IPS-15b (cell line): ENCODE results near the gene OXA1L.
"Not testable (repeated sequence)": the region's sequence is repeated elsewhere in the genome, so short reads cannot be mapped to it uniquely, and the experiment has no call there.

Experiments used
- H3K27me3 ChIP-seq: one replicate; pipeline ENCODE4 v1.6.1; 2013; ENCODE audit warnings: low read length; ENCODE audit not compliant: control insufficient read depth, insufficient read depth
- H3K36me3 ChIP-seq: one replicate; pipeline ENCODE4 v1.6.1; 2013; ENCODE audit warnings: low read length; ENCODE audit not compliant: control insufficient read depth, insufficient read depth
- H3K4me1 ChIP-seq: one replicate; pipeline ENCODE4 v1.6.1; 2013; ENCODE audit warnings: mild to moderate bottlenecking, low read length; ENCODE audit not compliant: control insufficient read depth, insufficient read depth
- H3K4me3 ChIP-seq: one replicate; pipeline ENCODE4 v1.5.1; 2013; ENCODE audit warnings: low read depth, low read length
- H3K9ac ChIP-seq: one replicate; pipeline ENCODE4 v1.6.1; 2013; ENCODE audit warnings: low read depth, mild to moderate bottlenecking, low read length
- H3K9me3 ChIP-seq: one replicate; pipeline ENCODE4 v1.6.1; 2013; ENCODE audit warnings: mild to moderate bottlenecking, low read length; ENCODE audit not compliant: control insufficient read depth, insufficient read depth

OXA1L gene

DNA sequence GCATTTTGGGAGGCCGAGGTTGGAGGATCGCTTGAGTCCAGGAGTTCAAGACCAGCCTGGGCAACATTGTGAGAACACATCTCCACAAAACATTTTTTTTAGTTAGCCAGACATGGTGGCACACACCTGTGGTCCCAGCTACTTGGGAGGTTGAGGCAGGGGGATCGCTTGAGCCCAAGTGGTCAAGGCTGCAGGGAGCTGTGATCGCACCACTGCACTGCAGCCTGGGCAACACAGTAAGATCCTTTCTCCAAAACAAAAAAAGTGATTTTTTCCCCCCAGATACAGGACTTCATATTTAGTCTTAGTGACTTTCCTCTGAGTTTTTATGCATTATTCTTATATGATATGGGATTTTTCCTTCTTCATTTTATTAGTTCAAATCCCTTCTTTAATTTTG lies 20.2 kb downstream of the OXA1L start:
- Histone ChIP-seq H3K4me1 (no peaks in the 10 kb centered on the region), H3K36me3 (no peaks in the 10 kb centered on the region), H3K9ac (no peak overlapping the region), H3K4me3 (no peak overlapping the region), H3K27me3 (no peaks in the 10 kb centered on the region), H3K9me3 (no peaks in the 10 kb centered on the region)

DNA sequence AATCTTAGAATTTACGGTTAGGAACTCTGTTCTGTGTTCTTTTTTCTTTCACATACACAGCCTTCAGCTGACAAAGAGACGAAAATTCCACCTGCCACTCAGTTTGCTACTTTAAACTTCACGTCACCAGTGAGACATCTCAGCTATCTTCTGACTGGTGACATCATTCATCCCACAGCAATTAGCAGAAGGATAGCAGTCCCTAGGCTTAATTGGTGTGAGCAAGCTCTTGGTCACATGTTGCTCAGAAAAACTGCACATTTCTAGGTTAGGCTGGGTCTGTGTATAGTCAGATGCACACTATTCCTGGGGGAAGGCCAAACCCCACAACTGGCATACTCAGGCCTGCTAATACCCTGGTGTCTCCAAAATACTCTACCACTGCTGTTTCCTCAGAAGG lies 24.8 kb downstream of the OXA1L start:
- no peak overlapping the region for H3K9ac ChIP-seq
- no peaks in the 10 kb centered on the region for H3K36me3 ChIP-seq
- no peaks in the 10 kb centered on the region for H3K9me3 ChIP-seq
- no peak overlapping the region for H3K4me3 ChIP-seq
- no peaks in the 10 kb centered on the region for H3K27me3 ChIP-seq
- H3K4me1 ChIP-seq, result peaks cover under 1% of the 10 kb centered on the region

DNA sequence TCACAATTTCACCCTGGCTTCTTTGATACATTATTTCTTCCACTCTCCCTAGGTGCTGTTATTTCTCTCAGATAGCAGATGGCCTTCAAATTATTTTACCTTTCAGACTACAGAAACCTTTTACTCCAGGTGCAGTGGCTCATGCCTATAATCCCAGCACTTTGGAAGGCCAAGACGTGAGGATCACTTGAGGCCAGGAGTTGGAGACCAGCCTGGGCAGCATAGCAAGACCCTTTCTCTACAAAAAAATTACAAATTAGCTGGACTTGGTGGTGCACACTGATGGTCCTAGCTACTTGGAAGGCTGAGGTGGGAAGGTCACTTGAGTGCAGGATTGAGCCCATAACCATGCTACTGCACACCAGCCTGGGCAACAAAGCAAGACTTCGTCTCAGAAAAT lies 25.7 kb downstream of the OXA1L start:
- Histone ChIP-seq H3K4me3 (no peak overlapping the region), H3K36me3 (no peaks in the 10 kb centered on the region), H3K9me3 (no peaks in the 10 kb centered on the region), H3K4me1 (peaks cover 9% of the 10 kb centered on the region), H3K27me3 (no peaks in the 10 kb centered on the region), H3K9ac (no peak overlapping the region)

- H3K4me3 ChIP-seq, H3K27me3 ChIP-seq, H3K9me3 ChIP-seq, H3K36me3 ChIP-seq, H3K9ac ChIP-seq, H3K4me1 ChIP-seq: not testable (repeated sequence)
These were observed 27.1 kb downstream of the OXA1L start for GRCh38 chr14:22793550-22793949.

DNA sequence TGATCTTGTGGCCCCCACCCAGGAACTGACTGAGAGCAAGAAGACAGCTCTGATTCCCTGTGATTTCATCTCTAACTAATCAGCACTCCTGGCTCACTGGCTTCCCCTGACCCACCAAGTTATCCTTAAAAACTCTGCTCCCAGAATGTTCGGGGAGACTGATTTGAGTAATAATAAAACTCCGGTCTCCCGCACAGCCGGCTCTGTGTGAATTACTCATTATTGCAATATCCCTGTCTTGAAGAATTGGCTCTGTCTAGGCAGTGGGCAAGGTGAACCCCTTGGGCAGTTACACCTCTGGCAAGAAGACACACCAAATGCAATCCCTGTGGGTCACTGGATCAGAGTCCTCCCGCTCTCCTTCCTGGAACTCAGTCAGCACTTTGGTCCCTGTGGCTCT lies 27.5 kb downstream of the OXA1L start:
- Histone ChIP-seq H3K9ac (no peak overlapping the region), H3K4me1 (peaks cover 9% of the 10 kb centered on the region), H3K9me3 (no peaks in the 10 kb centered on the region), H3K36me3 (no peaks in the 10 kb centered on the region), H3K27me3 (no peaks in the 10 kb centered on the region), H3K4me3 (no peak overlapping the region)

- Histone ChIP-seq H3K4me3 (no peak overlapping the region), H3K9me3 (no peaks in the 10 kb centered on the region), H3K4me1 (peaks cover 9% of the 10 kb centered on the region), H3K36me3 (no peaks in the 10 kb centered on the region), H3K9ac (no peak overlapping the region), H3K27me3 (no peaks in the 10 kb centered on the region)
These were observed 28.1 kb downstream of the OXA1L start for GRCh38 chr14:22794551-22794951.

- H3K36me3 ChIP-seq, result no peaks in the 10 kb centered on the region
- no peaks in the 10 kb centered on the region for H3K27me3 ChIP-seq
- no peak overlapping the region for H3K4me3 ChIP-seq
- H3K9me3 ChIP-seq, result no peaks in the 10 kb centered on the region
- peaks cover 9% of the 10 kb centered on the region for H3K4me1 ChIP-seq
- no peak overlapping the region for H3K9ac ChIP-seq
These were observed 29.7 kb downstream of the OXA1L start for GRCh38 chr14:22796087-22796707.

DNA sequence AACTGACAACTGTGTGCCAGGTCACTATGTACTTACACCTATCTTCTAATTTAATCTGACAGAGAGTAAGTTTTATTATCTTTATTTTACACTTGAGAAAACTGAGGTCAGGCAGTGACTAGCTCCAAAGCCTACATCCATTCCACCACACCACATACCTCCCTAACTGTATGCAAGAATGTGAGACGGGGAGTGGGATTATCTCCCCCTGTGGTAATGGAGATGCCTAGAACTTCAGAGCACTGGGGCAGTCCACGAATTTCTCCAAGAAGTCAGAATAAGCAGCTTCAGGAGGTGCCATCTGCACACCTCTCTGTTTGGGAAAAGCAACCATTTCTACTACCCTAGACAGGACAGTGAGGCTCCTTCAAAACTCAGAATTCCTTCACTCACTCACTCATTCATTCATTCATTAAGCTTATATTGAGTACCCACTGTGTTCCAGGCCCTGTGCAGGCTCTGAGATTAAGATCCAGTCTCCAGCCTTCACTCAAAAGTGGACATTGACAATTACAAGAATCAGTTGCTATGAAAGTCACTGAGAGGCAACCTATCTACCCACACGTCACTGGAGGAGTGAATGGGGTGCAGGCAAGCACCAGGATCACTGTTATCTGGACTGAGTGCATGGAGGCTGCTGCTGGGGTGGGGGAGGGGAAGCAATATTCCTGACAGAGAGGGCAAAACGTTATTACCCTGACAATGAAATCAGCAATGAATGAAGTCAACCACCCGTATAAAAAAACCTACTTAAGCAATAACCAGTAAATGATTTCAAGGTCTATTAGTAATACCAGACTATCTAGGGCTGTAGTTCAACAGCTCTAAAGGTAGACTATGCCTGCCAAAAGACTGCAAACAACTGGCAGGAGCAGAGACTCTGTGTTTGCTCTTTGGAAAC lies 30.8 kb downstream of the OXA1L start:
- Histone ChIP-seq H3K9me3 (no peaks in the 10 kb centered on the region), H3K9ac (no peak overlapping the region), H3K36me3 (no peaks in the 10 kb centered on the region), H3K27me3 (no peaks in the 10 kb centered on the region), H3K4me3 (no peak overlapping the region), H3K4me1 (peaks cover 9% of the 10 kb centered on the region)

DNA sequence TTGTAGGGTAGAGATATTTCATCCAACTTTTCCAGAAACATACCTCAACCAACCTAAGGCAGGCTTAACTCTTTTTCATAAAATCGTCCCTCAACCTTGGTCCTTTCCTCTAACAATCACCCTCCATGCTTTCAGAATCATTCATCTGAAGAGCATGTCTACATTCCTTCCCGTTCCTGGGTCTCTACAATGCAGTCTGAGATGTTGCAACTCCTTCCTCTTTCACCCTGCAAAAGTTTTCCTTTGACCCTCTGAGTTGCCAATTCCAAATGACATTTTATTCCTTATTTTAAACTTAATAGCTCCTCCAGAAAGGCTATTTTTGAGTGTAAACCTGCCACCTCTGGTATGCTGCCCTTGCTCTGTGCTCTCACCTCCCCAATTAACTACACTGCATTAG lies 32.0 kb downstream of the OXA1L start:
- no peak overlapping the region for H3K9ac ChIP-seq
- no peaks in the 10 kb centered on the region for H3K27me3 ChIP-seq
- peaks cover 9% of the 10 kb centered on the region for H3K4me1 ChIP-seq
- no peaks in the 10 kb centered on the region for H3K9me3 ChIP-seq
- no peak overlapping the region for H3K4me3 ChIP-seq
- no peaks in the 10 kb centered on the region for H3K36me3 ChIP-seq

GRCh38 chr14:22800346-22800745 lies 33.9 kb downstream of the OXA1L start:
- H3K4me3 ChIP-seq, result no peak overlapping the region
- no peaks in the 10 kb centered on the region for H3K9me3 ChIP-seq
- H3K27me3 ChIP-seq, result no peaks in the 10 kb centered on the region
- H3K4me1 ChIP-seq, result peaks cover 9% of the 10 kb centered on the region
- H3K36me3 ChIP-seq, result no peaks in the 10 kb centered on the region
- no peak overlapping the region for H3K9ac ChIP-seq

DNA sequence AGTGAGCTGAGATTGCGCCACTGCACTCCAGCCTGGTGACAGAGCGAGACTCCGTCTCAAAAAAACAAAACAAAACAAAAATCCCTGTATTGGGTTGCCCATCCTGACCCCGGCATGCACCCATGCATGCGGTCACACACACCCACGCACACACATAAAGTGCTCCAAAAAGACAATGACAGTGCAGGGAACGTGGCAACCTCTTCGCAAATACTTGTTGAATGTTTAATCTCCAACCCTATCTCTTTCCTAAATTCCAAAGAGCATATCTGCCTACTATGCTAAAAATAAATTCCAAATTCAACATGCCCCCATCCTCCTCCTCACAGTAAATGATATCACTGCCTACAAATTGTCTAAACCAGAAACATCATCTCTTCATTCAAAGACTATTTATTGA lies 35.2 kb downstream of the OXA1L start:
- H3K9ac ChIP-seq, result no peak overlapping the region
- no peaks in the 10 kb centered on the region for H3K27me3 ChIP-seq
- H3K4me1 ChIP-seq, result peaks cover 5% of the 10 kb centered on the region
- H3K9me3 ChIP-seq, result no peaks in the 10 kb centered on the region
- H3K36me3 ChIP-seq, result no peaks in the 10 kb centered on the region
- H3K4me3 ChIP-seq, result no peak overlapping the region
